Left hindlimb (tissue), 1 donor: ENCODE measurements around the gene PTMS.

ENCODE experiments used
- DNase-seq: peaks from one replicate; pipeline ENCODE4 v3.0.0-alpha.2; 2018

PTMS gene

DNA sequence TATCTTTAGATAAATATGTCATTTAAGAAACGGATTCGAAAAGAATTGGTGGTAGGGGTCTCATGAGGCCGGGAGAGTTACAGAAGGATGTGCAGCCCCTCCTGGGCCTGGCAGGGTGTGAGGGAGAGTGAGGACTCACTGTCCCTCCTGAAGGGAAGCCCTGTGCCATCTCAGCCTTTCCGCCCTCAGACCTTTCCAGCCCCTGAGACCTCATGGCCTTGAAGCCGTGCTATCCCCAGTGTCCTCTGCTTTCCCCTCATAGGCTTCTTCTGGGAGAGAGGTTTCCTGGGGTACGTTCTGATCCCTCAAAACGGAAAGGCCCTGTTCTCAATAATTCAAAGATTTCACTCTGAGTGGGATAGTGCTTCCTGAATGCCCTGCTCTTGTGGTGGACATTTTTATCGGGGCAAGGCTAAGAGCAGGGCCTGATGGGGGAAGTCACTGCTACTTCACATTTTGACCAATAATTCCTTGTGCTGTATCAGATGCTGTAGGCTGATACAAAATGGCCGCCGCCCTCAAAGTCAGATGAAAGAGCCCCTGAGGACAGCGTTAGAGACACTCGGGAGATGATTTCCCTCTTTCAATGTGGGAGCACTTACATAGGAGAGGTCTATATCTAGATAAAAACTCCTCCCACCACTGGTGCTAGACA lies 24.5 kb downstream of the PTMS start:
- DNase-seq, result no peak

DNA sequence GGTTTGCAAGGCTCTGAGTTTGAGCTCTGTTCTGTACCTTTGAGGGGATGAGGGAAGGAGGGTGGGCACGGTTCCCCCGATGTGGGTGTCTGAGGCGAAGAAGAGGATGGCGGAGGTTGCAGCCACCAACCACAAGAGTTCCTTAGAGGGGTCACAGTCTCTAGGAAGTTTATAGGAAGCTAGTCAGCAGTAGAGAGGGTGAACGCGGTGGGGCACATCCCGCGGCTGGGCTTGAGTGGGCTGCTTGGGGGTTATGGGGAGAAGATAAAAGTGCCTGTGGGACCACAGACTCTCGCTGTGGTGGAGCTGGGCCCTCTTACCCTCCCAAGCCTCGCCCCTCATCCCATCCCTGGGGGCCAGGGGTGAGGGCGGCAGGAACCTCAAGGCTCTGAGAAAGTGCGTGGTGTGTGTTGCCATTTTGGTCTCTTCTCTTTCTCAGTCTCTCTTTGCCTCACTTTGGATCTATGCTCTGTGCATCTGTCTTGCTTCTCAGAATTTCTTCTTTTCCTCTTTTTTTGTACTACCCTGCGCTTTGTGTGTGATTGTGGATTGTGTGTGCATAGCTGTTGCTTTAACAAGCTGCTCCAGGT lies 25.9 kb downstream of the PTMS start:
- no peak for DNase-seq

DNA sequence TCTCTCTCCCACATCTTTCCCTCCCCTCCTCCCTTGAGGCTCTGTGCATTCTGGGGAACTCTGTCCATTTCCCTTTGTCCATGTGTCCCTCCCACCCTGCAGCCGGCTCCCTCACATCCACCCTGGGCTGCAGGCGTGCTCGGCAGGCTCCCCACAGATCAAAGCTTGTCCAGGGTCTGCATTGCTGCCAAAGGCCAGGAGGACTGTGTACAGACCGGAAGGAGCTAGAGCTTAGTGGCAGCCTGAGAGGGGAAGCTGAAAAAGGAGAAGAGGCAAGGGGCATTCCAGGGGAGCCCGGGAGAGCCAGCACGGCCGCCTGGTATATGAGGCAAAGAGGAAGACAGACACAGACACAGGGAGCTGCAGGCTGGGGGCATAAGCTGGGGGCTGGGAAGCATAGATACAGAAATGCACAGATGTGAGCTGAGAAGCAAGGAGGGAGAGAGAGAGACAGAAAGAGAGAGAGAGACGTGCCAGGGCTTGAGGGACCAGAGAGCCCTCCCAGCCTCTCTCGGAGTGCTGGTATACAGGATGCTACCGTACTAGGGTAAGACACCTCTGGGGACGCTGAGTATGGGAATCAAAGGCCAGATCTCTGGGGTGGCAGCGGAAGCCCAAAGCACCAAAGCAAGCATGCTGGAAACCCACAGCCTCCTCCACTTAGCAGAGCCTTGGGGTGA lies 26.5 kb downstream of the PTMS start:
- DNase-seq, result peak; percentile 69

DNA sequence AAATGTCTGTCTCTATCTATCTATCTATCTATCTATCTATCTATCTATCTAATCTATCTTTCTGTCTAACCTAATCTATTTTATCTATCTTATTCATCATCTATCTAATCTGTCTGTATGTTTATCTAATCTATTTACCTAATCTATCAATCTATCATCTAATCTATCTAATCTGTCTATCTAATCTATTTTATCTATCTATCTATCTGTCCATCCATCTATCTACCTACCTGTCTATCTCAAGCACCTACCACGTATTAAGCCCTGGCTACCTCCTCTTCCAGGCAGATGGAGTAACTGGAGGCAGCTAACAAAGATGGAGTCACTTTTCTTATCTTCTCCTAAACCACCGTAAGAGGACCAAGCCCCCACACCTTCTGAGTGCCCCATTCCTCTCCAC lies 28.9 kb downstream of the PTMS start:
- DNase-seq, result no peak

DNA sequence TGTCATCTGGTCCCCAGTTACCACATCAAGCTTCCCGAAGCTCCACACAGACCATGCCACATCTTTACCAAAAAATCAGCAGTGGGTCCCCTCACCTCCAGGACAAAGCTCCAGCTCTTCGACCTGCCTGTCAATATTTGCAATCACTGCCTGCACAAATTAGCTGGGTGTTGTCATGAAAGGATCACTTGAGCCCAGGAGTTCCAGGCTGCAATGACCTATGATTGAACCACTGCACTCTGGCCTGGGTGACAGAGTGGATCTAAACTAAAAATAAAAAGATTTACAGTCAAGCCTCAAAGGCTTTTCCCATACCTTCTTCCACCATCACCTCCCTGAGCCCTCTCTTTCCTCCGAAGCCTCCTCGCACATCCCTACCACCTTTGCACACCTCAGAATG lies 30.4 kb downstream of the PTMS start:
- no peak for DNase-seq

DNA sequence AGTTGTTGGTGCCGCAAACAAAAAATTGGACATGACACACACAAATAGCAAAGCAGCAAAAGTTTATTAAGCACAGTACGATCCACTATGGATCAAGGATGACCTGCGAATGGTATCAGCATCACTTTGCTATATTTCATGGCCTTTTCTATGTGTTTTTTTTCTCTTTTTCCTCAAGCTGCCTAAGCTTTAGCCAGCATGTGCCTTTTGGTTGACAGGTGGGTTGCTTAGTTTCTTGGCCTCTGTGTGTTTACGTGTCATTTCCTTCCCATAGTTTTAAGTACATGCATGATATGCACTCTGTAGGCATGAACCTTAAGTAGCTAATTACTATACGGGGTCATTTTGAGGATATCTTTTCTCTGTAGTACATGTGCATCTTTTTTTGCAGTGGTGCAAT lies 33.0 kb downstream of the PTMS start:
- DNase-seq, result no peak

DNA sequence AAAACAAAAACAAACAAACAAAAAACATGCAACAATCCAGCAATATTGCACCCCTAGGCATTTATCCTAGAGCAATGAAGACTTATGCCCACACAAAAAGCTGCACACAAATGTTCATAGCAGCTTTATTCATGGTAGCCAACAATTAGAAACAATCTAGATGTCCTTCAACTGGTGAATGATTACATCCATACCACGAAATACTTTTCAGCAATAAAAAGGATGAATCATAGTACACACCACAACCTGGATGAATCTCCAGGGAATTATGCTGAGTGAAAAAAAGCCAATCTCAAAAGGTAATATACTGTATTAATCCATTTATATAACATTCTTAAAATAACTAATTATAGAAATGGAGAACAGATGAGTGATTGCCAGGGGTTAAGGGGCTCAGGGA lies 41.0 kb downstream of the PTMS start:
- DNase-seq, result no peak

DNA sequence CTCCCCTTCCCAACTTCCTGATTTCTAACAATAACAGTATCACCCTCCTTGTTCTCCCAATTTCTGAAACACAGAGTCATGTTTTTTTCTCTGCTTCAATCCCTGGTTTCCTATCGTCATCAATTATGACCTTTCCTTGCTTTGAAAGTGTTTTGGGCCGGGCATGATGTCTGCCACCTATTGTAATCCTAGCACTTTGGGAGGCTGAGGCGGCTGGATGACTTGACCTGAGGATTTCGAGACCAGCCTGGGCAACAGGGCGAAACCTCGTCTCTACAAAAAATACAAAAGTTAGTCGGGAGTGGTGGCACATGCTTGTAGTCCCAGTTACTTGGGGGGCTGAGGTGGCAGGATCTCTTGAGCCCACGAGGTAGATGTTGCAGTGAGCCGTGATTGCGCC lies 42.9 kb downstream of the PTMS start:
- DNase-seq, result no peak

DNA sequence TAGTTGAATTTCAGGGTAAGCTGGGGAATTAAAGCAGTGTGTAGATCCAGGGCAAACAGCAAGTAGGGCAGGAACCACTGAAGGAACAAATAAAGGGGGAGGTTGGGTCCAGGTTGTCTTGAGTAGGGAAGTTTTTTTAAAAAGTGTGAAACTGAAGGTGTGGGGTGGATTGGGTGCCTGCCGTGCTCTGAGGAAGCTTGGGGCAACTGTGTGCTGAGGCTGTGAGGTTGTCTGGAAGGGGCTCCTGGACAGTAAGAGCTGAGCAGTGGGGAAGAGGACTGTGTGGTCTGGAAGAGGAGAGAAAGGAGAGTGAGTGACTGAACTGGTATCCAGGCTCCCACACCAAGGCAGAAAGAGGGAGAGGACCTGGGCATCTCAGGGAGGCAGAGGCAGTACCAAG lies 44.6 kb downstream of the PTMS start:
- no peak for DNase-seq

DNA sequence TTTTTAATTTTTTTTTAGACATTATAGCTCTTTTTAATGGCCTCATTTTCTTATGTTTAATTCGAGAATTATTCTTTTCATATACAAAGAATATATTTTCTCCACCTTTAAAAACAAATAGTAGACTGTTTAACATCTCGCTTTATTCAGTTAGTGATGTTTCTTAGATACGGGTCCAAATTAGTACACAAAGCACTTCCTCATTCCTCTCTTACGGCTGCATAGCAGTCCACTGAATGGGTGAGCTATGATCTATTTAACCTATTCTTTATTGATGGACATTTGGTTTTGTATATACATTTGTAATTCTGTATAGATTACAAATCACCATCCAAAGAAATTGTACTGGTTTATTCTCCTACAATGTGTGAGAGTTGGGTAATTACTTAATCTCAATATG lies 47.2 kb downstream of the PTMS start:
- DNase-seq, result no peak

DNA sequence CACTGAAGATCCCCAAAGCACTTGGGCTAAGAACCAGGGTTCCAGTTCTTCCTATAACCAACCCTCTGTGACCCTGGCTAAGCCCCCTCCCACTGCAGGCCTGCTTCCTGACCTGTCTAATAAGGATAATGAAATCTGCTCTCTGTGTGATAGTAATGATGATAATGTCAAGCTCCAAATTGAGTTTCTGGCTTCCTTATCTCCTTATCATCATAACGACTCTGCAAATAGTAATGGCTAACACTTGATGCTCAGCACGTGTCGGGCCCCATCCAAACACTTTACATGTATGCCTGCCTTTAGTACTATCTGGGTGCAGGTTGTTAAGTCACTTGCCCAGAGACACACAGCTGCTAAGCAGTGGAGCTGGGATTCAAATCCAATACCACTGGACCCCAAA lies 50.4 kb downstream of the PTMS start:
- no peak for DNase-seq

DNA sequence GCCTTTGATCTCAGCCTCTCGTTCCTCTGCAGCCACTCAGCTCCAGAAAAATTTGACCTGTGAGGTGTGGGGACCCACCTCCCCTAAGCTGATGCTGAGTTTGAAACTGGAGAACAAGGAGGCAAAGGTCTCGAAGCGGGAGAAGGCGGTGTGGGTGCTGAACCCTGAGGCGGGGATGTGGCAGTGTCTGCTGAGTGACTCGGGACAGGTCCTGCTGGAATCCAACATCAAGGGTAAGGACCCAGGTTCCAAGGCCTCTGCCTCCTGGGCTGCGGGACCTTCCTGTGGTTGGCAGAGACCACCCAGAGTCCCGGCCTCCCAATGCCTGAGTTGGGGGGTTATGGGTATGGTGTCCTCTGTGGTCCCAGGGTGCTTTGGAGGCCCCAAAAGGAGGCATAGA lies 50.9 kb downstream of the PTMS start:
- DNase-seq, result no peak

DNA sequence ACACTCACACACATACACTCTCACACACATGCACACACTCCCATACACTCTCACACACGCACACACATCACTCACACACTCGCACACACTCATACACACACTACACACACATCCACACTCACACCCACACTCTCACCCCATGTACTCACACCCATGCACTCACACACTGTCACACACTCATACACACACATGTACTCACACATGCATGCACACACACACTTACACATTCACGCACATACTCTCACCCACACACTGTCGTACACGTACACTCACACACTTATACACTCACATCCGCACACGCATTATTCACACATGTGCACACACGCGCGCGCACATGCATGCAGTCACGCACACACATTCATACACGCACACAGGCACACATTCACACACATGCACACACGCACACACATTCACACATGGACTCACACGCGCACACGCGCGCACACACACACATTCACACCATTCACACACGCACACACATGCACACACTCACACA lies 51.5 kb downstream of the PTMS start:
- DNase-seq, result no peak

DNA sequence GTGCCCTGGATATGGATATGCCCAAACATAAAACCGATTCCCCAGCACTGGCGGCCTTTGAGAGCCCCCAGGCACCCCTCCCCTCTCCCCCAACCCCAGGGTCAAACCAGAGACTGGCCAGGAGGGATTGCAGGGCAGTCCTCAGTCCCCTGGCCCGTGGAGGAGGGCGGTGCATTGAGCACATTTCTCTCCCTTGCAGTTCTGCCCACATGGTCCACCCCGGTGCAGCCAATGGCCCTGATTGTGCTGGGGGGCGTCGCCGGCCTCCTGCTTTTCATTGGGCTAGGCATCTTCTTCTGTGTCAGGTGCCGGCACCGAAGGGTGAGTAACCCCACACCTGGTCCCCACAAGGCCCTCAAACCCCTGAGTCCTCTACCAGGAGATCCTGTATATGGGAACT lies 52.1 kb downstream of the PTMS start:
- no peak for DNase-seq

DNA sequence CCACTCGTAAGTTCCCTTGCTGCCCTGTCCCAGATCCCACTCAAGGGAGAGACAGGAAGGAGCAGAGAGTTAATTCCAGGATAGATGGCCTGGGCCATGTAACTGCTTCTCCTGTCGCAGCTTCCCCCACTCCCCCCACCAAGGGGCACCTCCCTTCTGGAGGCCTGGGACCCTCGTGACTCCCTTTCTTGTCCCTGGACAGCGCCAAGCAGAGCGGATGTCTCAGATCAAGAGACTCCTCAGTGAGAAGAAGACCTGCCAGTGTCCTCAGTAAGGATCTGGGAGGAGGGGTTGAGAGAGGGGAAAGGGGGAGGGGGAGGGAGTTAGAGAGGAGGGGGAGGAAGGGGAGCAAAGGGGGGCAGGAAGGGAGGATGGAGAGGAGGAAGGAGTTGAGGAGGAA lies 52.5 kb downstream of the PTMS start:
- no peak for DNase-seq

DNA sequence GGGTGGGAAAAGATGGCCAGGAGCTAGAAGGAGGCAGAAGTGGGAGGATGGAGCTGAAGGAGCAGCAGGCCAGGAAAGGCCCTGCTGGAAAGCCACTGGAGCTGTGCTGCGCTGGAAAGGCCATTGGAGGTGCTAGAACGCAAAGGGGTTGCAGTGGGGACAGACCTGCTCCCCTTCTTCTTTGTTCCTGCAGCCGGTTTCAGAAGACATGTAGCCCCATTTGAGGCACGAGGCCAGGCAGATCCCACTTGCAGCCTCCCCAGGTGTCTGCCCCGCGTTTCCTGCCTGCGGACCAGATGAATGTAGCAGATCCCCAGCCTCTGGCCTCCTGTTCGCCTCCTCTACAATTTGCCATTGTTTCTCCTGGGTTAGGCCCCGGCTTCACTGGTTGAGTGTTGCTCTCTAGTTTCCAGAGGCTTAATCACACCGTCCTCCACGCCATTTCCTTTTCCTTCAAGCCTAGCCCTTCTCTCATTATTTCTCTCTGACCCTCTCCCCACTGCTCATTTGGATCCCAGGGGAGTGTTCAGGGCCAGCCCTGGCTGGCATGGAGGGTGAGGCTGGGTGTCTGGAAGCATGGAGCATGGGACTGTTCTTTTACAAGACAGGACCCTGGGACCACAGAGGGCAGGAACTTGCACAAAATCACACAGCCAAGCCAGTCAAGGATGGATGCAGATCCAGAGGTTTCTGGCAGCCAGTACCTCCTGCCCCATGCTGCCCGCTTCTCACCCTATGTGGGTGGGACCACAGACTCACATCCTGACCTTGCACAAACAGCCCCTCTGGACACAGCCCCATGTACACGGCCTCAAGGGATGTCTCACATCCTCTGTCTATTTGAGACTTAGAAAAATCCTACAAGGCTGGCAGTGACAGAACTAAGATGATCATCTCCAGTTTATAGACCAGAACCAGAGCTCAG lies 53.2 kb downstream of the PTMS start:
- no peak for DNase-seq

DNA sequence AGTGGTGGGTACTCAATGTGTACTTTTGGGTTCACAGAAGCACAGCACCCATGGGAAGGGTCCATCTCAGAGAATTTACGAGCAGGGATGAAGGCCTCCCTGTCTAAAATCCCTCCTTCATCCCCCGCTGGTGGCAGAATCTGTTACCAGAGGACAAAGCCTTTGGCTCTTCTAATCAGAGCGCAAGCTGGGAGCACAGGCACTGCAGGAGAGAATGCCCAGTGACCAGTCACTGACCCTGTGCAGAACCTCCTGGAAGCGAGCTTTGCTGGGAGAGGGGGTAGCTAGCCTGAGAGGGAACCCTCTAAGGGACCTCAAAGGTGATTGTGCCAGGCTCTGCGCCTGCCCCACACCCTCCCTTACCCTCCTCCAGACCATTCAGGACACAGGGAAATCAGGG lies 54.0 kb downstream of the PTMS start:
- DNase-seq, result no peak
